K562 (cell line): Measurements from ENCODE around the gene TMC4. TPM values are rescaled to one million over a fixed set of nuclear protein-coding genes. Genes with fewer than 3 reads are reported as not detected.

Experiments
- ATF7 ChIP-seq: fragments of 450-650 bp; IDR thresholded peaks from 2 replicates; pipeline ENCODE4 v1.7.1; 2014; ENCODE audit warnings: mild to moderate bottlenecking, moderate library complexity
- BCL6 ChIP-seq: fragments of 250-450 bp; sonication (Bioruptor Pico); IDR thresholded peaks from 2 replicates; pipeline ENCODE4 v1.4.0; 2020
- BHLHE40 ChIP-seq: IDR thresholded peaks from 2 replicates; pipeline ENCODE4 v1.6.1; 2011; ENCODE audit warnings: low read length, improper control_type of control experiment
- CBX3 ChIP-seq, 2 experiments: IDR thresholded peaks; 1 replicate in 1 of 2; 2 replicates in 1 of 2; pipeline ENCODE4 v1.6.1; 2012; ENCODE audit warnings: inconsistent platforms in 2 of 2, low read length in 2 of 2, borderline replicate concordance in 1 of 2, control low read depth in 1 of 2
- DNMT1 ChIP-seq: fragments of 450-650 bp; IDR thresholded peaks from 2 replicates; pipeline ENCODE4 v1.6.1; 2016; ENCODE audit warnings: antibody characterized with exemption, mild to moderate bottlenecking
- FOSL1 ChIP-seq: fragments of 200-800 bp; sonication (Bioruptor generic); conservative IDR thresholded peaks from 2 replicates; pipeline ENCODE4 v1.6.1; 2016; ENCODE audit warnings: missing genetic modification characterization, missing compliant biosample characterization
- FOXK1 ChIP-seq: sonication (generic); formaldehyde crosslinking; IDR thresholded peaks from 2 replicates; pipeline ENCODE4 v1.8.0; 2022; ENCODE audit warnings: missing genetic modification reagents, mild to moderate bottlenecking, borderline replicate concordance
- FOXK2 ChIP-seq, 2 experiments: fragments of 450-650 bp; IDR thresholded peaks in 1 of 2; conservative IDR thresholded peaks in 1 of 2; 2 replicates each; pipeline ENCODE4 v1.6.1; 2016; ENCODE audit warnings: low read depth in 2 of 2, mild to moderate bottlenecking in 1 of 2
- GTF2E2 ChIP-seq: fragments of 200-800 bp; sonication (Bioruptor generic); IDR thresholded peaks from 2 replicates; pipeline ENCODE4 v1.6.1; 2016; ENCODE audit warnings: missing genetic modification characterization, missing compliant biosample characterization
- GTF2F1 ChIP-seq: IDR thresholded peaks from 2 replicates; pipeline ENCODE4 v1.6.1; 2011; ENCODE audit warnings: low read depth, low read length, improper control_type of control experiment
- HDAC2 ChIP-seq: fragments of 450-650 bp; IDR thresholded peaks from 2 replicates; pipeline ENCODE4 v1.6.1; 2016; ENCODE audit warnings: mild to moderate bottlenecking
- HLTF ChIP-seq: fragments of 450-650 bp; IDR thresholded peaks from 2 replicates; pipeline ENCODE4 v1.6.1; 2016
- MCM2 ChIP-seq: fragments of 450-650 bp; IDR thresholded peaks from 2 replicates; pipeline ENCODE4 v1.6.1; 2017; ENCODE audit warnings: low read depth, mild to moderate bottlenecking
- MED1 ChIP-seq: sonication (generic); formaldehyde crosslinking; IDR thresholded peaks from 2 replicates; pipeline ENCODE4 v1.8.1; 2023; ENCODE audit warnings: missing genetic modification reagents, borderline replicate concordance
- NCOA2 ChIP-seq, 2 experiments: fragments of 450-650 bp; IDR thresholded peaks; 2 replicates each; pipeline ENCODE4 v1.6.1; 2018; ENCODE audit warnings: mild to moderate bottlenecking in 2 of 2, moderate library complexity in 1 of 2; ENCODE audit not compliant: partially characterized antibody in 2 of 2
- NR4A1 ChIP-seq, 2 experiments: fragments of 250-450 bp in 1 of 2; fragments of 450-650 bp in 1 of 2; sonication (Bioruptor Pico) in 1 of 2; IDR thresholded peaks; 2 replicates each; pipeline versions ENCODE4 v1.4.0 to v1.6.1; 2016 to 2020; ENCODE audit warnings: mild to moderate bottlenecking in 2 of 2, missing compliant biosample characterization in 1 of 2, missing genetic modification characterization in 1 of 2, moderate library complexity in 1 of 2
- POLR2A ChIP-seq: fragments of 450-650 bp; conservative IDR thresholded peaks from 2 replicates; pipeline ENCODE4 v1.6.1; 2016
- PRDM10 ChIP-seq: fragments of 450-650 bp; IDR thresholded peaks from 2 replicates; pipeline ENCODE4 v1.6.1; 2018; ENCODE audit not compliant: partially characterized antibody
- SMARCA4 ChIP-seq: fragments of 450-650 bp; IDR thresholded peaks from 2 replicates; pipeline ENCODE4 v1.6.1; 2016
- TRIM28 ChIP-seq: fragments of 450-650 bp; IDR thresholded peaks from 2 replicates; pipeline ENCODE4 v1.6.1; 2017
- TSC22D4 ChIP-seq: fragments of 450-650 bp; IDR thresholded peaks from 2 replicates; pipeline ENCODE4 v1.6.1; 2016; ENCODE audit warnings: missing genetic modification characterization, missing biosample characterization, control low read depth
- ZBTB12 ChIP-seq: fragments of 250-450 bp; sonication (Bioruptor Pico); IDR thresholded peaks from 2 replicates; pipeline ENCODE4 v1.4.0; 2020
- ZFP1 ChIP-seq: fragments of 450-650 bp; formaldehyde crosslinking; IDR thresholded peaks from 2 replicates; pipeline ENCODE4 v1.4.0; 2020; ENCODE audit warnings: mild to moderate bottlenecking, mixed read lengths
- ZKSCAN1 ChIP-seq: fragments of 150-350 bp; IDR thresholded peaks from 2 replicates; pipeline ENCODE4 v1.6.1; 2016; ENCODE audit warnings: low read depth, low read length
- ZNF217 ChIP-seq: sonication (generic); formaldehyde crosslinking; IDR thresholded peaks from 2 replicates; pipeline ENCODE4 v1.8.0; 2022; ENCODE audit warnings: mild to moderate bottlenecking, missing genetic modification reagents
- ZNF239 ChIP-seq: fragments of 250-450 bp; sonication (Bioruptor Pico); IDR thresholded peaks from 2 replicates; pipeline ENCODE4 v1.4.0; 2020; ENCODE audit warnings: mild to moderate bottlenecking
- ZNF431 ChIP-seq: sonication (generic); formaldehyde crosslinking; IDR thresholded peaks from 2 replicates; pipeline ENCODE4 v1.8.0; 2022; ENCODE audit warnings: mild to moderate bottlenecking, missing genetic modification reagents
- polyA plus RNA-seq, 8 experiments: library from polyadenylated mRNA; depleted of rRNA in 4 of 8; stranded (reverse) in 5 of 8; unstranded in 3 of 8; fragments of >200 nt; fragmentation: Nextera tagmentation in 2 of 8; fragmentation: Illumina TruSeq in 1 of 8; extraction: Ambion mirVana in 2 of 8; extraction: Trizol in 1 of 8; gene quantifications; 2 replicates each; pipeline versions ENCODE4 v1.2.1 to v1.2.3, GENCODE V29; 2011 to 2014; ENCODE audit warnings: inconsistent platforms in 1 of 8, missing spikeins in 1 of 8
- total RNA-seq, 7 experiments: library from RNA; depleted of rRNA in 6 of 7; stranded (reverse); fragments of >200 nt in 6 of 7; fragmentation: Illumina TruSeq in 2 of 7; extraction: Trizol in 2 of 7; gene quantifications; 2 replicates each; pipeline versions ENCODE4 v1.2.1 to v1.2.3, GENCODE V29; 2011 to 2021; ENCODE audit warnings: low replicate concordance in 1 of 7

Gene TMC4
- total and polyA plus RNA-seq, 9 of the 15 experiments (the other 6 are each of a cell fraction or from before 2014, with no cell fraction given): 0.12 to 0.79 (median 0.36) TPM; not detected in 2

- TF ChIP-seq POLR2A: peak; percentile 82
- no peak for TF ChIP-seq DNMT1
- no peak for TF ChIP-seq MED1 (CRISPR knock-in tag)
- no peak for TF ChIP-seq FOSL1 (tag)
- TF ChIP-seq GTF2F1: no peak
- no peak for TF ChIP-seq PRDM10
- TF ChIP-seq ATF7: no peak
- no peak for TF ChIP-seq ZBTB12
- TF ChIP-seq GTF2E2 (tag): no peak
- no peak for TF ChIP-seq FOXK2 (conservative IDR thresholded peaks at IDR 0.05 in 1 of 2, IDR thresholded peaks at IDR 0.05 in 1 of 2; ENCODE audit: low read depth in 2 of 2)
- no peak for TF ChIP-seq FOXK1 (CRISPR knock-in tag)
- TF ChIP-seq ZNF239 (CRISPR knock-in tag): no peak
- 0 out of 2 replicates have a peak, but pooled peaks have one; percentile 29 for TF ChIP-seq HLTF
- no peak for TF ChIP-seq HDAC2
- no peak for TF ChIP-seq SMARCA4
- no peak for TF ChIP-seq TRIM28
- TF ChIP-seq ZKSCAN1: no peak
- no peak for TF ChIP-seq ZFP1 (CRISPR knock-in tag)
- no peak for TF ChIP-seq NR4A1 (CRISPR knock-in tag; IDR thresholded peaks at IDR 0.05)
- TF ChIP-seq NR4A1 (tag; IDR thresholded peaks at IDR 0.05): no peak
- no peak for TF ChIP-seq TSC22D4 (tag)
- TF ChIP-seq CBX3 (IDR thresholded peaks at IDR 0.05; ENCODE audit: borderline replicate concordance in 1 of 2, low read length in 2 of 2): peak in 1 of 2 experiments; percentile 12; a peak in 1 of 3 replicates
- TF ChIP-seq BHLHE40: no peak
- no peak for TF ChIP-seq MCM2
- no peak for TF ChIP-seq ZNF217
- TF ChIP-seq ZNF431 (CRISPR knock-in tag): peak; percentile 39; the same call in 1 of the 2 replicates
- TF ChIP-seq NCOA2 (IDR thresholded peaks at IDR 0.05; ENCODE audit: partially characterized antibody in 2 of 2): no peak
- no peak for TF ChIP-seq BCL6 (CRISPR knock-in tag)
These were observed 35.1 kb downstream of the TMC4 start, which contains the start of gene CNOT3 (continued) for GRCh38 chr19:54137699-54138488.
